H9 (cell line): ENCODE measurements around the gene NEDD4L. TPM values are rescaled to one million over a fixed set of nuclear protein-coding genes. Genes with fewer than 3 reads are reported as not detected.

ENCODE experiments used
- DNase-seq: peaks from one replicate; pipeline ENCODE4 v3.0.0-alpha.2; 2017
- H2AFZ ChIP-seq: one replicate; pipeline ENCODE4 v1.6.1; 2013; ENCODE audit warnings: mild to moderate bottlenecking, low read length, control low read depth, moderate library complexity
- H2AK5ac ChIP-seq: 2 replicates; pipeline ENCODE4 v1.6.1; 2013; ENCODE audit warnings: low read length, control low read depth, mixed read lengths; ENCODE audit not compliant: insufficient read length
- H2BK120ac ChIP-seq: one replicate; pipeline ENCODE4 v1.6.1; 2013; ENCODE audit warnings: low read depth, mild to moderate bottlenecking, low read length, control low read depth, inconsistent platforms; ENCODE audit not compliant: poor library complexity, severe bottlenecking
- H2BK12ac ChIP-seq: 2 replicates; pipeline ENCODE4 v1.6.1; 2013; ENCODE audit warnings: low read length, control low read depth, mixed read lengths, low read depth; ENCODE audit not compliant: insufficient read length
- H2BK15ac ChIP-seq: 2 replicates; pipeline ENCODE4 v1.6.1; 2013; ENCODE audit warnings: low read depth, low read length, control low read depth
- H2BK20ac ChIP-seq: one replicate; pipeline ENCODE4 v1.6.1; 2013; ENCODE audit warnings: low read depth, mild to moderate bottlenecking, low read length, control low read depth, inconsistent platforms; ENCODE audit not compliant: poor library complexity, severe bottlenecking
- H2BK5ac ChIP-seq: 2 replicates; pipeline ENCODE4 v1.6.1; 2013; ENCODE audit warnings: low read length, control low read depth, mixed read lengths; ENCODE audit not compliant: insufficient read length
- H3K14ac ChIP-seq: 2 replicates; pipeline ENCODE4 v1.6.1; 2013; ENCODE audit warnings: low read length, control low read depth; ENCODE audit not compliant: insufficient read depth
- H3K18ac ChIP-seq: 2 replicates; pipeline ENCODE4 v1.6.1; 2013; ENCODE audit warnings: low read depth, mild to moderate bottlenecking, mixed read lengths, low read length, control low read depth; ENCODE audit not compliant: insufficient read length
- H3K23ac ChIP-seq: 2 replicates; pipeline ENCODE4 v1.6.1; 2013; ENCODE audit warnings: low read length, control low read depth, mixed read lengths, low read depth; ENCODE audit not compliant: insufficient read length
- H3K23me2 ChIP-seq: 2 replicates; pipeline ENCODE4 v1.6.1; 2013; ENCODE audit warnings: low read depth, mild to moderate bottlenecking, mixed read lengths, low read length, control low read depth; ENCODE audit not compliant: insufficient read length, poor library complexity, severe bottlenecking
- H3K27ac ChIP-seq: 2 replicates; pipeline ENCODE4 v1.5.1; 2013; ENCODE audit warnings: low read length, control low read depth, mixed read lengths, low read depth; ENCODE audit not compliant: insufficient read length
- H3K27me3 ChIP-seq: 2 replicates; pipeline ENCODE4 v1.6.1; 2013; ENCODE audit warnings: low read length, control low read depth, inconsistent platforms; ENCODE audit not compliant: insufficient read depth
- H3K4ac ChIP-seq: 2 replicates; pipeline ENCODE4 v1.6.1; 2013; ENCODE audit warnings: low read depth, mild to moderate bottlenecking, control low read depth, inconsistent platforms, low read length, moderate library complexity
- H3K4me1 ChIP-seq: 2 replicates; pipeline ENCODE4 v1.6.1; 2013; ENCODE audit warnings: low read length, control low read depth, inconsistent platforms; ENCODE audit not compliant: insufficient read depth
- H3K4me2 ChIP-seq: 2 replicates; pipeline ENCODE4 v1.6.1; 2013; ENCODE audit warnings: low read length, control low read depth, mixed read lengths; ENCODE audit not compliant: insufficient read length, insufficient read depth
- H3K56ac ChIP-seq: 2 replicates; pipeline ENCODE4 v1.6.1; 2013; ENCODE audit warnings: low read depth, mild to moderate bottlenecking, mixed read lengths, low read length, control low read depth; ENCODE audit not compliant: insufficient read length
- H3K79me1 ChIP-seq: 2 replicates; pipeline ENCODE4 v1.6.1; 2013; ENCODE audit warnings: low read depth, mild to moderate bottlenecking, moderate library complexity, low read length, control low read depth, inconsistent platforms; ENCODE audit not compliant: insufficient read depth, poor library complexity, severe bottlenecking
- H3K79me2 ChIP-seq: 2 replicates; pipeline ENCODE4 v1.6.1; 2013; ENCODE audit warnings: low read length, control low read depth, inconsistent platforms; ENCODE audit not compliant: insufficient read depth
- H3K9ac ChIP-seq: 2 replicates; pipeline ENCODE4 v1.6.1; 2013; ENCODE audit warnings: low read length, control low read depth, mixed read lengths; ENCODE audit not compliant: insufficient read length; ENCODE audit errors: extremely low read depth
- H3K9me3 ChIP-seq: one replicate; pipeline ENCODE4 v1.6.1; 2013; ENCODE audit warnings: low read depth, low read length, inconsistent platforms; ENCODE audit not compliant: control insufficient read depth
- H3T11ph ChIP-seq: one replicate; pipeline ENCODE4 v1.6.1; 2013; ENCODE audit warnings: mild to moderate bottlenecking, low read length, control low read depth, inconsistent platforms
- H4K20me1 ChIP-seq: one replicate; pipeline ENCODE4 v1.6.1; 2013; ENCODE audit not compliant: control insufficient read depth, insufficient read length, insufficient read depth
- H4K5ac ChIP-seq: 2 replicates; pipeline ENCODE4 v1.6.1; 2013; ENCODE audit warnings: low read depth, mild to moderate bottlenecking, mixed read lengths, low read length, control low read depth; ENCODE audit not compliant: insufficient read length
- H4K8ac ChIP-seq: replicated peaks from 2 replicates; pipeline ENCODE4 v1.6.1; 2013; ENCODE audit warnings: low read length, control low read depth, mixed read lengths, low read depth; ENCODE audit not compliant: insufficient read length
- H4K91ac ChIP-seq: 2 replicates; pipeline ENCODE4 v1.6.1; 2013; ENCODE audit warnings: low read depth, mild to moderate bottlenecking, moderate library complexity, mixed read lengths, low read length, control low read depth; ENCODE audit not compliant: insufficient read length
- H3K27ac Mint-ChIP-seq, 3 experiments: 2 replicates in 2 of 3; 3 replicates in 1 of 3; pipeline ENCODE4 v1.8.0; 2020 to 2021; ENCODE audit warnings: mixed read lengths in 3 of 3, mild to moderate bottlenecking in 1 of 3, moderate library complexity in 1 of 3
- H3K27me3 Mint-ChIP-seq: 2 replicates; pipeline ENCODE4 v1.8.0; 2021; ENCODE audit warnings: low read depth, mild to moderate bottlenecking, moderate library complexity, mixed read lengths
- H3K36me3 Mint-ChIP-seq, 3 experiments: 2 replicates in 2 of 3; 3 replicates in 1 of 3; pipeline ENCODE4 v1.8.0; 2020 to 2021; ENCODE audit warnings: low read depth in 3 of 3, mixed read lengths in 3 of 3; ENCODE audit not compliant: insufficient read depth in 1 of 3
- H3K4me1 Mint-ChIP-seq, 2 experiments: 2 replicates each; pipeline ENCODE4 v1.8.0; 2020; ENCODE audit warnings: mixed read lengths in 2 of 2
- H3K4me3 Mint-ChIP-seq, 2 experiments: 2 replicates in 1 of 2; 3 replicates in 1 of 2; pipeline ENCODE4 v1.8.0; 2020 to 2021; ENCODE audit warnings: mild to moderate bottlenecking in 2 of 2, mixed read lengths in 2 of 2, moderate library complexity in 1 of 2
- H3K9me3 Mint-ChIP-seq, 2 experiments: 2 replicates in 1 of 2; 3 replicates in 1 of 2; pipeline ENCODE4 v1.8.0; 2020; ENCODE audit warnings: mild to moderate bottlenecking in 2 of 2, mixed read lengths in 2 of 2, moderate library complexity in 1 of 2
- WGBS: extraction: QIAGEN DNeasy Blood & Tissue Kit; methylation state at CpG from one replicate; pipeline ENCODE4 v1.1.7; 2013; ENCODE audit warnings: missing lambda C conversion rate, low lambda C conversion rate, mixed read lengths; ENCODE audit not compliant: insufficient read length; ENCODE audit errors: extremely low coverage; 5-methylcytosine and 5-hydroxymethylcytosine counted together
- total RNA-seq: library from RNA; stranded (reverse); gene quantifications from 2 replicates; pipeline ENCODE4 v1.2.1, GENCODE V29; 2021
- TF ChIP-seq, protein P1 (sequence below): fragments of 200-600 bp; sonication (generic); conservative IDR thresholded peaks from 3 replicates; pipeline ENCODE4 v1.8.0; 2021; ENCODE audit warnings: antibody characterized with exemption, mild to moderate bottlenecking

The NEDD4L gene
- total RNA-seq, 1 experiment from 2014 or later, result 76.3 TPM

DNA sequence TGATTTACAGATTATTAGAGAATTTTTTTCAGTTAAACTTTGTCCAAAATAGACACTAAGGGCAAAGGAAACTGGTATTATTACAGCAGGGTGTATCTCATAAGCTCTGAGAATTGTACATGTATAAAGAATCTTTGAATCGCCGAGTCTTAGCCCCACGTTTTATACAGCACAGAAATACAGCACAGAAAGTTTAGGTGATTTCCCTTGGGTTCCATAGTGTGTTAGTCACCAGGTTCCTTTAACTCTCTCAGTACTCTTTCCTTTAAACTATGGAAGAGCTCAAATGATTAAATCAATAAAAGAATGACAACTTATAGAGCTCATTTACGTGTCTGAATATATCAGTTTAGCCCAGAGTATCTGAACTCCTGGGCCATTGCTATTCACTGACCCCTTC is 256.8 kb downstream of the NEDD4L start:
- H3K27ac Mint-ChIP-seq, result no peak overlapping the region
- Histone ChIP-seq H3K9me3 (peaks cover 5% of the 10 kb centered on the region), H2BK15ac (no peak overlapping the region), H3K23me2 (no peaks in the 10 kb centered on the region), H2BK120ac (no peak overlapping the region), H3K56ac (no peak overlapping the region), H3K27me3 (no peaks in the 10 kb centered on the region), H3T11ph (no peak overlapping the region), H3K18ac (no peak overlapping the region), H2BK5ac (no peak overlapping the region), H3K79me2 (peaks cover 3% of the 10 kb centered on the region; the same call in 1 of the 2 replicates), H3K79me1 (no peaks in the 10 kb centered on the region), H4K5ac (no peak overlapping the region), H3K4me2 (no peak overlapping the region), H4K91ac (no peak overlapping the region), H2BK20ac (no peak overlapping the region), H3K4me1 (no peaks in the 10 kb centered on the region), H3K14ac (no peak overlapping the region), H2AK5ac (no peak overlapping the region), H3K4ac (no peak overlapping the region), H2BK12ac (no peak overlapping the region), H4K20me1 (no peaks in the 10 kb centered on the region), H2AFZ (no peak overlapping the region), H3K9ac (no peak overlapping the region), H4K8ac (no peak overlapping the region), H3K27ac (no peak overlapping the region), H3K23ac (no peak overlapping the region)
- H3K4me1 Mint-ChIP-seq, result peaks cover 0 to 5% of the 10 kb centered on the region in 2 experiments; a peak in 1 of 4 replicates
- peaks cover 5 to 11% (median 7%) of the 10 kb centered on the region in 3 experiments; a peak in 6 of 7 replicates for H3K36me3 Mint-ChIP-seq
- H3K27me3 Mint-ChIP-seq, result no peaks in the 10 kb centered on the region
- no CpG with 5 or more reads among the region's 4 CpGs for WGBS
- DNase-seq, result no peak
- TF ChIP-seq, protein P1, sequence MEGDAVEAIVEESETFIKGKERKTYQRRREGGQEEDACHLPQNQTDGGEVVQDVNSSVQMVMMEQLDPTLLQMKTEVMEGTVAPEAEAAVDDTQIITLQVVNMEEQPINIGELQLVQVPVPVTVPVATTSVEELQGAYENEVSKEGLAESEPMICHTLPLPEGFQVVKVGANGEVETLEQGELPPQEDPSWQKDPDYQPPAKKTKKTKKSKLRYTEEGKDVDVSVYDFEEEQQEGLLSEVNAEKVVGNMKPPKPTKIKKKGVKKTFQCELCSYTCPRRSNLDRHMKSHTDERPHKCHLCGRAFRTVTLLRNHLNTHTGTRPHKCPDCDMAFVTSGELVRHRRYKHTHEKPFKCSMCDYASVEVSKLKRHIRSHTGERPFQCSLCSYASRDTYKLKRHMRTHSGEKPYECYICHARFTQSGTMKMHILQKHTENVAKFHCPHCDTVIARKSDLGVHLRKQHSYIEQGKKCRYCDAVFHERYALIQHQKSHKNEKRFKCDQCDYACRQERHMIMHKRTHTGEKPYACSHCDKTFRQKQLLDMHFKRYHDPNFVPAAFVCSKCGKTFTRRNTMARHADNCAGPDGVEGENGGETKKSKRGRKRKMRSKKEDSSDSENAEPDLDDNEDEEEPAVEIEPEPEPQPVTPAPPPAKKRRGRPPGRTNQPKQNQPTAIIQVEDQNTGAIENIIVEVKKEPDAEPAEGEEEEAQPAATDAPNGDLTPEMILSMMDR, result no peak
- peaks cover 2 to 3% of the 10 kb centered on the region in 2 experiments; a peak in 2 of 5 replicates for H3K9me3 Mint-ChIP-seq
- no peak overlapping the region for H3K4me3 Mint-ChIP-seq
